ENCODE measurements around the gene FSD1L. TPM values are rescaled to one million over a fixed set of nuclear protein-coding genes. Genes with fewer than 3 reads are reported as not detected.

Gene FSD1L
- total RNA-seq, 1 experiment from 2014 or later: 5.6 TPM

DNA sequence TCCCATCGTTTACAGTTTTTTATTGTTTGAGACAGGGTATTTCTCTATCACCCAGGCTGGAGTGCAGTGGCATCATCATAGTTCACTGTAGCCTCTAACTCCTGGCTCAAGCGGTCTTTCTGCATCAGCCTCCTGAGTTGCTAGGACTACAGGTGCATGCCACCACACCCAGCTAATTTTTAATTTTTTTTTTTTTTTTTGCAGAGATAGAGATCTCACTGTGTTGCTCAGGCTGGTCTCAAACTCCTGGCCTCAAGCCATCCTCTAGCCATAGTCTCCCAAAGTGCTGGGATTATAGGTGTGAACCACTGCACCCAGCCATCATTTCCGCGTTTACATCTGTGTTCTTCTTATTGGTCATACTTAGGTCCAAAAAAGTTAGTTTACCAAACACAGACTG, 53.6 kb downstream of the FSD1L start:
- Histone ChIP-seq H3F3A (ENCODE audit: insufficient read depth, low read depth) (no peaks in the 10 kb centered on the region), H3K4me2 (no peak overlapping the region), H4K20me1 (ENCODE audit: insufficient read depth) (no peaks in the 10 kb centered on the region), H3K27ac (no peak overlapping the region), H3K36me3 (ENCODE audit: low read depth) (no peaks in the 10 kb centered on the region), H3K27me3 (ENCODE audit: insufficient read depth, low read depth) (no peaks in the 10 kb centered on the region), H3K9me2 (ENCODE audit: insufficient read depth) (no peaks in the 10 kb centered on the region; the same call in 1 of the 2 replicates), H3K4me1 (replicated peaks; ENCODE audit: insufficient read depth) (no peaks in the 10 kb centered on the region; the same call in 1 of the 2 replicates), H2AFZ (no peak overlapping the region), H3K9me3 (ENCODE audit: insufficient read depth, low read depth) (no peaks in the 10 kb centered on the region), H3K79me2 (ENCODE audit: low read depth) (no peaks in the 10 kb centered on the region), H3K4me3 (no peak overlapping the region)
- TF ChIP-seq EZH2 (IDR thresholded peaks at IDR 0.05; ENCODE audit: low read depth): no peak
- TF ChIP-seq, protein P1, sequence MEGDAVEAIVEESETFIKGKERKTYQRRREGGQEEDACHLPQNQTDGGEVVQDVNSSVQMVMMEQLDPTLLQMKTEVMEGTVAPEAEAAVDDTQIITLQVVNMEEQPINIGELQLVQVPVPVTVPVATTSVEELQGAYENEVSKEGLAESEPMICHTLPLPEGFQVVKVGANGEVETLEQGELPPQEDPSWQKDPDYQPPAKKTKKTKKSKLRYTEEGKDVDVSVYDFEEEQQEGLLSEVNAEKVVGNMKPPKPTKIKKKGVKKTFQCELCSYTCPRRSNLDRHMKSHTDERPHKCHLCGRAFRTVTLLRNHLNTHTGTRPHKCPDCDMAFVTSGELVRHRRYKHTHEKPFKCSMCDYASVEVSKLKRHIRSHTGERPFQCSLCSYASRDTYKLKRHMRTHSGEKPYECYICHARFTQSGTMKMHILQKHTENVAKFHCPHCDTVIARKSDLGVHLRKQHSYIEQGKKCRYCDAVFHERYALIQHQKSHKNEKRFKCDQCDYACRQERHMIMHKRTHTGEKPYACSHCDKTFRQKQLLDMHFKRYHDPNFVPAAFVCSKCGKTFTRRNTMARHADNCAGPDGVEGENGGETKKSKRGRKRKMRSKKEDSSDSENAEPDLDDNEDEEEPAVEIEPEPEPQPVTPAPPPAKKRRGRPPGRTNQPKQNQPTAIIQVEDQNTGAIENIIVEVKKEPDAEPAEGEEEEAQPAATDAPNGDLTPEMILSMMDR (conservative IDR thresholded peaks at IDR 0.05): no peak
- ChIA-PET CTCF (no interaction called here), POLR2A (ENCODE audit: unreplicated experiment) (no interaction called here)
- no TSS peak for BruUV-seq (replicated peaks)
- intact Hi-C loops (cut with micrococcal nuclease; ENCODE audit: unreplicated experiment): no loop called here
- no peak for DNase-seq

DNA sequence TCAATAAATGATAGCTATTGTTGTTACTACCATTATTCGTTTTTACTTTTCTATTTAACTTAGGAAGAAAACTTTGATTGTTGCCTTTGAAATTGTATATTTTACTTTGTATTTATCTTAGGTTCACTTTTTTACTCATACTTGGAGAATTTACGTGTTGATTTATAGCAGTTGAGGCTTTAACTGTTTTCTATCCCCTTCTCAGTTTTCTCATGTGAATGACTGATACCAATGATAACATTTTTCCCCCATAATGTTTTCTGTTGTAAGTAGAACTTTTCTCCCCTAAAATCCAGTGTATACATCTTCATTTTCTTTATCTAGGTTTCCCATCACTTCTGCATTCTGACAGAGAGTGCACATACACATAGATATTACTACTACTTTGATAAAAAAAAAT, 54.4 kb downstream of the FSD1L start:
- Histone ChIP-seq H2AFZ (no peak overlapping the region), H3K4me2 (no peak overlapping the region), H3K4me1 (replicated peaks; ENCODE audit: insufficient read depth) (no peaks in the 10 kb centered on the region; the same call in 1 of the 2 replicates), H3K9me3 (ENCODE audit: insufficient read depth, low read depth) (no peaks in the 10 kb centered on the region), H3K9me2 (ENCODE audit: insufficient read depth) (no peaks in the 10 kb centered on the region; the same call in 1 of the 2 replicates), H3K79me2 (ENCODE audit: low read depth) (no peaks in the 10 kb centered on the region), H3K27ac (no peak overlapping the region), H3K36me3 (ENCODE audit: low read depth) (no peaks in the 10 kb centered on the region), H3F3A (ENCODE audit: insufficient read depth, low read depth) (no peaks in the 10 kb centered on the region), H3K27me3 (ENCODE audit: insufficient read depth, low read depth) (no peaks in the 10 kb centered on the region), H3K4me3 (no peak overlapping the region), H4K20me1 (ENCODE audit: insufficient read depth) (no peaks in the 10 kb centered on the region)
- ChIA-PET POLR2A (ENCODE audit: unreplicated experiment) (no interaction called here), CTCF (no interaction called here)
- no peak for DNase-seq
- intact Hi-C loops (cut with micrococcal nuclease; ENCODE audit: unreplicated experiment): no loop called here
- no peak for TF ChIP-seq EZH2 (IDR thresholded peaks at IDR 0.05; ENCODE audit: low read depth)
- TF ChIP-seq, protein P1 (conservative IDR thresholded peaks at IDR 0.05): no peak
- no TSS peak for BruUV-seq (replicated peaks)

DNA sequence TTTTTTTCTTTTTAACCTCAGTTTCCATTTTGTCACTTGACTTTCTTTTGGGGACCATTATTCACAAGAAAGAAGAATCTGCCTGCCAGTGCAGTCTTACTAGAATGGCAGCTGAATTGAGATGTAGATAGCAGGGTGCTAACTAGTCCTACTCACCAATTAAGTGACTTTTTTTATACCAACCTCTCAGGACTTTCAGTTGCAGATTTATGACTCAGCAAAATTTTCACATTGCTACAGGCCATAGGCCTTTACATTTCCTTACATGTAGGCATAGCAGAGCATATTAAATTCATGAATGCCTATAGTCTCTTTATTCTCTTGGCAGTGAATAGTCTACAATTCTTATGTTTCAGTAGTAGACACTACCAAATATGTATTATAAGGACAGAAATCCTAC, 56.0 kb downstream of the FSD1L start:
- ChIA-PET CTCF (no interaction called here), POLR2A (ENCODE audit: unreplicated experiment) (no interaction called here)
- BruUV-seq (replicated peaks): no TSS peak
- Histone ChIP-seq H3K27me3 (ENCODE audit: insufficient read depth, low read depth) (no peaks in the 10 kb centered on the region), H3F3A (ENCODE audit: insufficient read depth, low read depth) (no peaks in the 10 kb centered on the region), H3K9me3 (ENCODE audit: insufficient read depth, low read depth) (no peaks in the 10 kb centered on the region), H3K36me3 (ENCODE audit: low read depth) (no peaks in the 10 kb centered on the region), H3K9me2 (ENCODE audit: insufficient read depth) (no peaks in the 10 kb centered on the region), H4K20me1 (ENCODE audit: insufficient read depth) (no peaks in the 10 kb centered on the region), H3K4me2 (no peak overlapping the region), H3K27ac (peak overlapping the region; percentile 20; the same call in 1 of the 2 replicates), H3K4me1 (replicated peaks; ENCODE audit: insufficient read depth) (no peaks in the 10 kb centered on the region; the same call in 1 of the 2 replicates), H3K79me2 (ENCODE audit: low read depth) (no peaks in the 10 kb centered on the region), H3K4me3 (no peak overlapping the region), H2AFZ (no peak overlapping the region)
- TF ChIP-seq, protein P1 (conservative IDR thresholded peaks at IDR 0.05): no peak
- TF ChIP-seq EZH2 (IDR thresholded peaks at IDR 0.05; ENCODE audit: low read depth): no peak
- DNase-seq: peak in 1 of 2 experiments; percentile 35
- intact Hi-C loops (cut with micrococcal nuclease; ENCODE audit: unreplicated experiment): no loop called here

Measured in PC-9 (cell line).